Neuronal stem cell (in vitro differentiated cells): ENCODE results near the gene MED12L.

Source experiments
- DNase-seq: peaks from one replicate; pipeline ENCODE4 v3.0.0-alpha.2; 2013; ENCODE audit warnings: low spot score
- H2AFZ ChIP-seq: one replicate; pipeline ENCODE4 v1.6.1; 2013; ENCODE audit warnings: mild to moderate bottlenecking, low read length, inconsistent platforms
- H2AK5ac ChIP-seq: 2 replicates; pipeline ENCODE4 v1.6.1; 2013; ENCODE audit warnings: low read depth, mild to moderate bottlenecking, inconsistent platforms, low read length, moderate library complexity, mixed read lengths
- H2BK120ac ChIP-seq: 2 replicates; pipeline ENCODE4 v1.6.1; 2013; ENCODE audit warnings: low read depth, mild to moderate bottlenecking, inconsistent platforms, low read length, moderate library complexity, mixed read lengths
- H2BK12ac ChIP-seq: one replicate; pipeline ENCODE4 v1.6.1; 2013; ENCODE audit warnings: low read length, inconsistent platforms
- H2BK15ac ChIP-seq: 2 replicates; pipeline ENCODE4 v1.6.1; 2013; ENCODE audit warnings: mild to moderate bottlenecking, low read length, inconsistent platforms, mixed read lengths
- H2BK5ac ChIP-seq: one replicate; pipeline ENCODE4 v1.6.1; 2013; ENCODE audit warnings: inconsistent platforms, mild to moderate bottlenecking, low read length, moderate library complexity
- H3K14ac ChIP-seq: one replicate; pipeline ENCODE4 v1.6.1; 2013; ENCODE audit warnings: low read length, inconsistent platforms
- H3K18ac ChIP-seq: 2 replicates; pipeline ENCODE4 v1.6.1; 2013; ENCODE audit warnings: low read length, inconsistent platforms
- H3K23ac ChIP-seq: 2 replicates; pipeline ENCODE4 v1.6.1; 2013; ENCODE audit warnings: low read depth, mild to moderate bottlenecking, mixed read lengths, low read length, inconsistent platforms; ENCODE audit not compliant: poor library complexity
- H3K27ac ChIP-seq: replicated peaks from 3 replicates; pipeline ENCODE4 v1.5.1; 2013; ENCODE audit warnings: low read length, inconsistent platforms
- H3K27me3 ChIP-seq, 3 experiments: 2 replicates each; pipeline ENCODE4 v1.6.1; 2013; ENCODE audit warnings: low read length in 3 of 3, mild to moderate bottlenecking in 2 of 3, inconsistent platforms in 1 of 3, low read depth in 1 of 3, mixed read lengths in 1 of 3, moderate library complexity in 1 of 3; ENCODE audit not compliant: control insufficient read depth in 3 of 3, insufficient read depth in 3 of 3
- H3K36me3 ChIP-seq, 2 donors: replicated peaks in 1 of 2; 2 replicates each; pipeline ENCODE4 v1.6.1; 2013; ENCODE audit warnings: low read length in 2 of 2; ENCODE audit not compliant: control insufficient read depth in 2 of 2, insufficient read depth in 2 of 2
- H3K4ac ChIP-seq: 2 replicates; pipeline ENCODE4 v1.6.1; 2013; ENCODE audit warnings: inconsistent platforms, mild to moderate bottlenecking, low read length, moderate library complexity
- H3K4me1 ChIP-seq, 2 donors: 1 replicate in 1 of 2; 2 replicates in 1 of 2; pipeline ENCODE4 v1.6.1; 2013; ENCODE audit warnings: low read length in 2 of 2, low read depth in 1 of 2; ENCODE audit not compliant: control insufficient read depth in 2 of 2, insufficient read depth in 1 of 2
- H3K4me2 ChIP-seq: one replicate; pipeline ENCODE4 v1.6.1; 2013; ENCODE audit warnings: mild to moderate bottlenecking, low read length, inconsistent platforms; ENCODE audit not compliant: insufficient read depth, poor library complexity, severe bottlenecking
- H3K4me3 ChIP-seq, 2 donors: 2 replicates each; pipeline ENCODE4 v1.5.1; 2013; ENCODE audit warnings: low read length in 2 of 2, mild to moderate bottlenecking in 2 of 2, inconsistent platforms in 1 of 2, moderate library complexity in 1 of 2
- H3K79me1 ChIP-seq: one replicate; pipeline ENCODE4 v1.6.1; 2013; ENCODE audit warnings: low read depth, mild to moderate bottlenecking, inconsistent platforms, low read length, moderate library complexity
- H3K9ac ChIP-seq: one replicate; pipeline ENCODE4 v1.6.1; 2013; ENCODE audit warnings: mild to moderate bottlenecking, low read depth, low read length, inconsistent platforms; ENCODE audit not compliant: poor library complexity
- H3K9me3 ChIP-seq, 2 donors: replicated peaks in 1 of 2; 2 replicates each; pipeline versions ENCODE3 to v1.6.1; 2013; ENCODE audit warnings: low read length in 2 of 2, mild to moderate bottlenecking in 2 of 2, inconsistent platforms in 1 of 2, low read depth in 1 of 2, mixed read lengths in 1 of 2, moderate library complexity in 1 of 2; ENCODE audit not compliant: control insufficient read depth in 2 of 2, insufficient read depth in 1 of 2
- H4K8ac ChIP-seq: one replicate; pipeline ENCODE4 v1.6.1; 2013; ENCODE audit warnings: low read depth, mild to moderate bottlenecking, inconsistent platforms, low read length, moderate library complexity
- H4K91ac ChIP-seq: one replicate; pipeline ENCODE4 v1.6.1; 2013; ENCODE audit warnings: low read length, low read depth, mild to moderate bottlenecking, inconsistent platforms; ENCODE audit not compliant: poor library complexity
- WGBS, 2 donors: extraction: QIAGEN DNeasy Blood & Tissue Kit; methylation state at CpG; one replicate each; pipeline ENCODE4 v1.1.7; 2013; ENCODE audit warnings: missing lambda C conversion rate in 2 of 2, mixed read lengths in 1 of 2; ENCODE audit not compliant: insufficient read length in 2 of 2, insufficient replicate concordance in 1 of 2; ENCODE audit errors: extremely low coverage in 2 of 2; 5-methylcytosine and 5-hydroxymethylcytosine counted together

The MED12L gene

DNA sequence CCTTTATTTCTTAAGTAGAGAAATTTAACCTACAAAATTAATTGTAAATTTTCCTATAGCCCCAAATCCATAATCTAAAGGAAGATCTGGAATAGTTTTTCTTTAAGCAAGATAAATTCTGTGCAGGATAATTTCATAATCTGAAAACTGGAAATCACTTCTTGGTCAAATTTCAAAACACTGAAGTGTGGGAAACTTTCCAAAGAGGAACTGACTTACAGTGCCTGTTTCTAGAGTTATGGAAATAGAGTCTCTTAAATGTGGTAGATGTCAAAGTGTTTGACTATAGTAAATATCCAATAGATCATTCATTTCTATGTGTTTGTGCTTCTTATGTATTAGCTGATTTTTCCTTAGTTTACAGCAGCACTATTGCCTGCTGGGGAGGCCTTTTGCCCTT is 245.4 kb downstream of the MED12L start:
- Histone ChIP-seq H3K27ac (no peak overlapping the region), H2BK120ac (no peak overlapping the region), H3K4me3 (no peak overlapping the region), H2BK5ac (no peak overlapping the region), H2AK5ac (no peak overlapping the region), H3K79me1 (no peaks in the 10 kb centered on the region), H4K91ac (no peak overlapping the region), H3K36me3 (no peaks in the 10 kb centered on the region), H3K4me2 (no peak overlapping the region), H3K4ac (no peak overlapping the region), H2BK15ac (no peak overlapping the region), H4K8ac (no peak overlapping the region), H2BK12ac (no peak overlapping the region), H3K14ac (no peak overlapping the region), H3K9me3 (no peaks in the 10 kb centered on the region), H2AFZ (no peak overlapping the region), H3K18ac (no peak overlapping the region), H3K27me3 (no peaks in the 10 kb centered on the region), H3K4me1 (no peaks in the 10 kb centered on the region), H3K9ac (no peak overlapping the region), H3K23ac (no peak overlapping the region)
- no peak for DNase-seq

DNA sequence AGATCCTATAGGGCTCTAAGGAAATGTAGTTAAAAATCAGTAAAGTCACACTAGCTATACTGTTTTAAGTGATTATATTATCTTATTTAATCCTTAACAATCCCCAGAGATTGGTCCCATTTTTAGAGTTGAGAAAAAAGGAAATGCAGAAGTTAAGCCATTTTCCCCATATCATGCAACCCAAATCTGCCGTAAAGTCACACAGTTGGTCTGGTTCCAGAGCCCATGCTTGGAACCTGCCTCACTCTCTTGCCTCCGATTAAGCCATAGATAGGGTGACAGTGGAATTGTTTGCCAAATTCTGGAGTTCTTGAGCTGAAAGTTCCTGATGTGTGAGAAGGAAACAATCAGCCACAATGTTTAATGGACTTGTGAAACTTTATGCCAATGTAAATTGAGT is 246.2 kb downstream of the MED12L start:
- Histone ChIP-seq H3K79me1 (no peaks in the 10 kb centered on the region), H3K9ac (no peak overlapping the region), H2BK5ac (no peak overlapping the region), H3K18ac (no peak overlapping the region), H2BK12ac (no peak overlapping the region), H3K9me3 (no peaks in the 10 kb centered on the region), H3K14ac (no peak overlapping the region), H3K36me3 (no peaks in the 10 kb centered on the region), H3K27me3 (no peaks in the 10 kb centered on the region), H3K4ac (no peak overlapping the region), H3K4me2 (no peak overlapping the region), H3K23ac (no peak overlapping the region), H3K4me3 (no peak overlapping the region), H2BK120ac (no peak overlapping the region), H2BK15ac (no peak overlapping the region), H4K8ac (no peak overlapping the region), H2AK5ac (no peak overlapping the region), H4K91ac (no peak overlapping the region), H3K27ac (no peak overlapping the region), H3K4me1 (no peaks in the 10 kb centered on the region), H2AFZ (no peak overlapping the region)
- DNase-seq: no peak
- no CpG with 5 or more reads among the region's 2 CpGs for WGBS, 2 donors

DNA sequence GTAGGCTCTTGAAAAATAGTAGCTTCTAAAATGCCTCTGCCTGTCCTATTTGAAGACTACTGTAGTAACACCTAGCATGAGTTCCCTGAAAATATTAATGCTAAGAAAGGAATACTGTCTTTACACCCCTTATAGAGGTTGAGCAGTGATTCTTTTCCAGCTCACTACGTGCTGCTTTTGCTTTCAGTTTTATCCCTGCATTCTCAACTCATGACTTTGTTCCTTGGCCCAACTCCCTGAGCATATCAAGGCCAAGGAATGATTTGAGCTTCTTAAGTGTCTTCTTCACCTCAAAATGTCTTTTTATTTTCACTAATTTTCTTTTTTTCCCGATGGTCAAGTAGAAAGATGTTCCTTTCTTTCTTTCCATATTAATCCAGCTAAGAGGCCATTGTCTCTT is 260.4 kb downstream of the MED12L start:
- Histone ChIP-seq H2AFZ (no peak overlapping the region), H3K14ac (no peak overlapping the region), H4K8ac (no peak overlapping the region), H2AK5ac (no peak overlapping the region), H3K23ac (no peak overlapping the region), H3K4me1 (peaks cover 0 to 4% of the 10 kb centered on the region in 2 donors), H3K4me2 (no peak overlapping the region), H3K27me3 (no peaks in the 10 kb centered on the region), H2BK12ac (no peak overlapping the region), H3K4ac (no peak overlapping the region), H4K91ac (no peak overlapping the region), H3K4me3 (no peak overlapping the region), H2BK5ac (no peak overlapping the region), H3K18ac (no peak overlapping the region), H3K79me1 (no peaks in the 10 kb centered on the region), H3K36me3 (no peaks in the 10 kb centered on the region), H2BK120ac (no peak overlapping the region), H3K9me3 (no peaks in the 10 kb centered on the region), H3K9ac (no peak overlapping the region), H2BK15ac (no peak overlapping the region), H3K27ac (no peak overlapping the region)
- DNase-seq: no peak
- WGBS, 2 donors: no CpG with 5 or more reads among the region's 2 CpGs

DNA sequence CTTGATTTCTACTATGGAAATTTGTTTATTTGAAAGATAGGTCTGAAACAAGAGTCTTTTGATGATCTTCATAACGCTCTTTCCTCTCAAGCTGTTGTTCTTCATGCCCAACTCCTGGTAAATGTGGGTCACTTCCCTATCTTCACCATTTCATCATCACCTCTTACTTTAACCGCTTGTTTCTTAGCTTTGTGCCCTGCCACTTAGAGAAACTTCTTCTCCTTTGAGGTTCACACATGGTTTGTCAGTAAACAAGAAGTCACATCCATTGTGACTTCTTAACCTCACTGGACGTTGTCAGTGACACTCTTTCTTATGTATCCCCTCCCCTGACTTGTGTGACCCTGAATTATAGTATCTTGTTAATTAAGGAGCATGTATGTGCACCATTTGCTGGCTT is 260.8 kb downstream of the MED12L start:
- DNase-seq: no peak

More for the DNA sequence above, 260.8 kb downstream of the MED12L start:
- no peak overlapping the region for H2BK15ac ChIP-seq
- H3K4me2 ChIP-seq: no peak overlapping the region
- H3K9ac ChIP-seq: no peak overlapping the region
- H3K18ac ChIP-seq: no peak overlapping the region
- no peak overlapping the region for H3K23ac ChIP-seq
- WGBS, 2 donors: no CpG with 5 or more reads among the region's 3 CpGs
- H3K4ac ChIP-seq: no peak overlapping the region
- no peaks in the 10 kb centered on the region for H3K27me3 ChIP-seq
- no peak overlapping the region for H3K4me3 ChIP-seq
- H2BK12ac ChIP-seq: no peak overlapping the region
- no peak overlapping the region for H3K14ac ChIP-seq
- peaks cover 0 to 4% of the 10 kb centered on the region in 2 donors for H3K4me1 ChIP-seq
- H3K9me3 ChIP-seq: no peaks in the 10 kb centered on the region
- H2BK120ac ChIP-seq: no peak overlapping the region
- H4K91ac ChIP-seq: no peak overlapping the region
- no peak overlapping the region for H2AFZ ChIP-seq
- H3K79me1 ChIP-seq: no peaks in the 10 kb centered on the region
- no peak overlapping the region for H2BK5ac ChIP-seq
- H4K8ac ChIP-seq: no peak overlapping the region
- H2AK5ac ChIP-seq: no peak overlapping the region
- H3K36me3 ChIP-seq: no peaks in the 10 kb centered on the region
- H3K27ac ChIP-seq: no peak overlapping the region
